ENCODE results near the gene EHBP1.

GRCh38 chr2:62662131-62662530 is 43.4 kb upstream of the EHBP1 start:
- no peak for TF ChIP-seq CTCF (IDR thresholded peaks at IDR 0.05)
- no peak for TF ChIP-seq POLR2A (IDR thresholded peaks at IDR 0.05)
